ENCODE results near the gene ZNF446. TPM values are rescaled to one million over a fixed set of nuclear protein-coding genes. Genes with fewer than 3 reads are reported as not detected.
A peak's percentile ranks its signal among the peaks of the same experiment; 100 is the strongest.

The ZNF446 gene
- total RNA-seq, 5 donors from 2014 or later (not counting 1 experiment from before 2014, with no cell fraction given), result 12.0 to 20.5 (median 18.9) TPM

DNA sequence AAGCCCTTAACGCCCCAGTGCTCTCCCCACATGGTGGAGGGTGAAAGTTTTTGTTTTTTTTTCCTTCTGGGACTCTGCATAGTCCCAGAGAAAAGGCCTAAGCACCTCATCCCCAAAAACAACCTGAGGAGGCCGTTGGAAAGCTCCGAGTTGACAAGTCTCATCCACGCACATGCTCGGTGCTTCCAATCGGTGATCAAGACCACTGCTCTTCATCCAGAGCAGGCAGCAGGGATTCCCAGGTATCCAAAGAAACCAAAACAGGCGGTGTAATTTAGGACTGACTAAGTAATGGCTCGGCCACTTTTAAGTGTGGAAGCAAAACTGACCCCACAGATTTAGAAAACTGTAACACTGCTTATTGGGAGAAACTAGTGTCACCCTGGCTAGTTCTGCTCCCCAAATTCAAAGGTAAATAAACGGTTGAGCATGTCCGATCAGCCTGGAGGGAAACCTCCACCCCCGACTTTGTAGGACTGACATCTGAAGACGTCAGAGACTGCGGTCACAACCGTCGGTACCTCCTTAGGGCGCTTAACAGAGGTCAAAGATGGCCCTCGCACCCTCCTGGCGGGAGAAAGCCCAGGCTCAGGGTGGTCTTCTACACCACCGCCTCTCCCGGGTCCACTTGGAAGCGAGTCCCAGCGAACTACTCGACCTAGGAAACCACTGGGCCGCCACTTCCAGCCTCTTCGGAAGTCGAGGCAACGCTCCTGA is 997 bp upstream of the ZNF446 start:
- DNase-seq (peak in 2 of 35 experiments; percentile 15 to 48), ATAC-seq (replicated peaks in 1 of 4) (peak in 2 of 4 experiments; percentile 0 to 21)
- Mint-ChIP-seq H3K27ac (peak overlapping the region; percentile 96 to 98), H3K27me3 (no peaks in the 10 kb centered on the region), H3K36me3 (peaks cover 17% of the 10 kb centered on the region), H3K4me3 (peak overlapping the region; percentile 82 to 93 (median 89)), H3K9me3 (no peaks in the 10 kb centered on the region), H3K4me1 (peaks cover 16 to 24% (median 17%) of the 10 kb centered on the region in 3 donors)
- CTCF ChIA-PET, result no interaction called here
- POLR2A ChIA-PET, result interaction anchor here in 1 of 2 donors (0.5 kb wide), 1 partner anchor 374 kb away, joined by 6 read pairs; no protein-coding TSS in a partner anchor
- peak overlapping the region; percentile 97 for H3K27ac ChIP-seq (ENCODE audit: low read length)
- H3K27me3 ChIP-seq (replicated peaks in 1 of 2; ENCODE audit: control insufficient read depth in 2 of 2, extremely low read depth in 1 of 2, insufficient read depth in 2 of 2, low read length in 1 of 2), result no peaks in the 10 kb centered on the region
- H3K4me3 ChIP-seq (ENCODE audit: control insufficient read depth in 1 of 2, extremely low read depth in 1 of 2, low read length in 1 of 2), result peak overlapping the region; percentile 56 to 75
- 26% methylated on average over 23 of the region's 27 CpGs for WGBS (ENCODE audit: insufficient coverage)
- no peaks in the 10 kb centered on the region for H3K9me3 ChIP-seq
- peaks cover 12 to 19% of the 10 kb centered on the region in 2 donors for H3K36me3 ChIP-seq (ENCODE audit: control insufficient read depth in 2 of 2, extremely low read depth in 1 of 2, insufficient read depth in 1 of 2, low read length in 1 of 2)
- H3K4me1 ChIP-seq (ENCODE audit: control insufficient read depth in 1 of 2, extremely low read depth in 1 of 2, insufficient read depth in 2 of 2, low read length in 2 of 2), result peaks cover 0 to 23% of the 10 kb centered on the region in 2 experiments

- Histone ChIP-seq H3K4me3 (ENCODE audit: control insufficient read depth in 1 of 2, extremely low read depth in 1 of 2, low read length in 1 of 2) (peak overlapping the region; percentile 56 to 75), H3K27me3 (replicated peaks in 1 of 2; ENCODE audit: control insufficient read depth in 2 of 2, extremely low read depth in 1 of 2, insufficient read depth in 2 of 2, low read length in 1 of 2) (no peaks in the 10 kb centered on the region), H3K36me3 (ENCODE audit: control insufficient read depth in 2 of 2, extremely low read depth in 1 of 2, insufficient read depth in 1 of 2, low read length in 1 of 2) (peaks cover 18 to 24% of the 10 kb centered on the region in 2 donors), H3K4me1 (ENCODE audit: control insufficient read depth in 1 of 2, extremely low read depth in 1 of 2, insufficient read depth in 2 of 2, low read length in 2 of 2) (peaks cover 0 to 23% of the 10 kb centered on the region in 2 experiments), H3K27ac (ENCODE audit: low read length) (peak overlapping the region; percentile 97), H3K9me3 (no peaks in the 10 kb centered on the region)
- Mint-ChIP-seq H3K27ac (peak overlapping the region; percentile 88 to 91), H3K36me3 (peaks cover 17% of the 10 kb centered on the region), H3K27me3 (no peaks in the 10 kb centered on the region), H3K4me1 (peaks cover 16 to 24% (median 17%) of the 10 kb centered on the region in 3 donors), H3K9me3 (no peaks in the 10 kb centered on the region), H3K4me3 (peak overlapping the region; percentile 82 to 93 (median 89))
- CTCF ChIA-PET, result interaction anchor here in 1 of 2 donors (0.8 kb wide), 1 partner anchor 26 kb away, joined by 3 read pairs; no protein-coding TSS in a partner anchor
- WGBS (ENCODE audit: insufficient coverage), result 10% methylated on average over 26 of the region's 27 CpGs
- ATAC-seq (replicated peaks in 1 of 4), result no peak
- POLR2A ChIA-PET, result no interaction called here
- no peak for DNase-seq
Measured at GRCh38 chr19:58476498-58477015, 405 bp downstream of the ZNF446 start.

DNA sequence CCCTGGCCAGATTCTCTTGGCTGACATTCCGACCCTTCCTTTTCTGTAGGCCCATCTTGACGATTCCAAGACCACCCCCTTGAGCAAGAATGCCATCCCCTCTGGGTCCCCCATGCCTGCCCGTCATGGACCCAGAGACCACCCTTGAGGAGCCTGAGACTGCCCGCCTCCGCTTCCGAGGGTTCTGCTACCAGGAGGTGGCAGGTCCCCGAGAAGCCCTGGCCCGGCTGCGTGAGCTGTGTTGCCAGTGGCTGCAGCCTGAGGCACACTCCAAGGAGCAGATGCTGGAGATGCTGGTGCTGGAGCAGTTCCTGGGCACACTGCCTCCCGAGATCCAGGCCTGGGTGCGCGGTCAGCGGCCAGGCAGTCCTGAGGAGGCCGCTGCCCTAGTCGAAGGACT is 978 bp downstream of the ZNF446 start:
- Histone ChIP-seq H3K9me3 (no peaks in the 10 kb centered on the region), H3K27ac (ENCODE audit: low read length) (peak overlapping the region; percentile 97), H3K4me1 (ENCODE audit: control insufficient read depth in 1 of 2, extremely low read depth in 1 of 2, insufficient read depth in 2 of 2, low read length in 2 of 2) (peaks cover under 1 to 23% of the 10 kb centered on the region in 2 experiments), H3K4me3 (ENCODE audit: control insufficient read depth in 1 of 2, extremely low read depth in 1 of 2, low read length in 1 of 2) (no peak overlapping the region), H3K36me3 (ENCODE audit: control insufficient read depth in 2 of 2, extremely low read depth in 1 of 2, insufficient read depth in 1 of 2, low read length in 1 of 2) (peaks cover 18 to 19% of the 10 kb centered on the region in 2 donors), H3K27me3 (replicated peaks in 1 of 2; ENCODE audit: control insufficient read depth in 2 of 2, extremely low read depth in 1 of 2, insufficient read depth in 2 of 2, low read length in 1 of 2) (no peaks in the 10 kb centered on the region)
- Mint-ChIP-seq H3K36me3 (peaks cover 17% of the 10 kb centered on the region), H3K27ac (peak overlapping the region; percentile 88 to 91), H3K9me3 (no peaks in the 10 kb centered on the region), H3K27me3 (no peaks in the 10 kb centered on the region), H3K4me1 (peaks cover 16 to 24% (median 17%) of the 10 kb centered on the region in 3 donors), H3K4me3 (peak overlapping the region; percentile 82 to 93 (median 89))
- ChIA-PET POLR2A (no interaction called here), CTCF (no interaction called here)
- whole genome bisulfite sequencing (ENCODE audit: insufficient coverage), result 97% methylated on average over 14 of the region's 15 CpGs
- no peak for DNase-seq
- ATAC-seq (replicated peaks in 1 of 4), result no peak

DNA sequence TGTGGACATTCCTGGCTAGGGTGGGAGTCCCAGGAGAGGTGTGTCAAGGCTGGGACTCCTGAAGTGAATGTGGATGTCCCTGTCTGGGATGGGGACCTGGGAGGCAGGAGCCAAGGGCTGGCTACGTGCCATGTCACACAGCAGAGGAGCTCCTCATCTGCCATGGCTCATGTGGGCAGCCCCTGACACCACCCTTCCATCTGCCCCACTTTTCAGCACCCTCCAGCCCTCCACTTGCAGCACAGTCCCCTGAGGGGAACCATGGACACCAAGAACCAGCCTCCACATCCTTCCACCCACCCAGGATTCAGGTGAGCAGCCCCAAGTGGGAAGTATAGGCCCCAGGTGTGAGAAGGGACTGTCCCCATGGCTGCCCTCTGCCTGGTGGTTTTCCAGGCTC is 1.7 kb downstream of the ZNF446 start:
- Mint-ChIP-seq H3K27me3 (no peaks in the 10 kb centered on the region), H3K36me3 (peaks cover 14% of the 10 kb centered on the region), H3K27ac (no peak overlapping the region), H3K9me3 (no peaks in the 10 kb centered on the region), H3K4me3 (peak overlapping the region in 1 of 3 donors; percentile 29), H3K4me1 (peaks cover 16 to 24% (median 17%) of the 10 kb centered on the region in 3 donors)
- Histone ChIP-seq H3K27ac (ENCODE audit: low read length) (no peak overlapping the region), H3K4me3 (ENCODE audit: control insufficient read depth in 1 of 2, extremely low read depth in 1 of 2, low read length in 1 of 2) (no peak overlapping the region), H3K27me3 (replicated peaks in 1 of 2; ENCODE audit: control insufficient read depth in 2 of 2, extremely low read depth in 1 of 2, insufficient read depth in 2 of 2, low read length in 1 of 2) (no peaks in the 10 kb centered on the region), H3K4me1 (ENCODE audit: control insufficient read depth in 1 of 2, extremely low read depth in 1 of 2, insufficient read depth in 2 of 2, low read length in 2 of 2) (peaks cover 3 to 23% of the 10 kb centered on the region in 2 experiments), H3K36me3 (ENCODE audit: control insufficient read depth in 2 of 2, extremely low read depth in 1 of 2, insufficient read depth in 1 of 2, low read length in 1 of 2) (peaks cover 12 to 18% of the 10 kb centered on the region in 2 donors), H3K9me3 (no peaks in the 10 kb centered on the region)
- no peak for ATAC-seq (replicated peaks in 1 of 4)
- DNase-seq, result no peak
- no CpG with 5 or more reads among the region's 1 CpG for WGBS (ENCODE audit: insufficient coverage)
- CTCF ChIA-PET, result no interaction called here
- POLR2A ChIA-PET, result no interaction called here

DNA sequence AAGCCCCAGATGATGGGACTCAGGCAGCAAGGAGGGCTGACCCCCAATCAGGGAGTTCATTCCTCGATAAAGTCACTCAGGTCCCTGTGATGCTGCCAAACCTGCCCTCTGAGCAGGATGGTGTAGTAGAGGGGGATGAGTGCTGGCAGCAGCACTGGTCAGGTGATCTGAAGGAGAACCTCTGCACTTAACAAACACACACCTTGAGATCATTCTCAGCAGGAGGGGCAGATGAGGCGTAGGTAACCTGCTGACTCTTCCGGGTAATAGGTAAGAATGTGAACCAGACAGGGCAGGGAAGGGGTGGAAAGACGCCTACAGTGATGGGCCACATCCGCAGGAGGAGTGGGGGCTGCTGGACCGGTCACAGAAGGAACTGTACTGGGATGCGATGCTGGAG is 3.2 kb downstream of the ZNF446 start:
- no peak overlapping the region for H3K27ac ChIP-seq (ENCODE audit: low read length)
- POLR2A ChIA-PET, result no interaction called here
- H3K36me3 Mint-ChIP-seq, result peaks cover 13% of the 10 kb centered on the region
- no peaks in the 10 kb centered on the region for H3K27me3 Mint-ChIP-seq
- H3K4me3 Mint-ChIP-seq, result no peak overlapping the region
- H3K4me3 ChIP-seq (ENCODE audit: control insufficient read depth in 1 of 2, extremely low read depth in 1 of 2, low read length in 1 of 2), result no peak overlapping the region
- H3K9me3 ChIP-seq, result no peaks in the 10 kb centered on the region
- peaks cover 9 to 15% of the 10 kb centered on the region in 2 donors for H3K36me3 ChIP-seq (ENCODE audit: control insufficient read depth in 2 of 2, extremely low read depth in 1 of 2, insufficient read depth in 1 of 2, low read length in 1 of 2)
- DNase-seq (no peak), ATAC-seq (replicated peaks in 1 of 4) (no peak)
- H3K27me3 ChIP-seq (replicated peaks in 1 of 2; ENCODE audit: control insufficient read depth in 2 of 2, extremely low read depth in 1 of 2, insufficient read depth in 2 of 2, low read length in 1 of 2), result no peaks in the 10 kb centered on the region
- 97% methylated on average over 6 of the region's 7 CpGs for WGBS (ENCODE audit: insufficient coverage)
- H3K4me1 Mint-ChIP-seq, result peaks cover 16 to 20% (median 17%) of the 10 kb centered on the region in 3 donors
- peak overlapping the region in 1 of 2 donors; percentile 48 for H3K27ac Mint-ChIP-seq
- H3K4me1 ChIP-seq (ENCODE audit: control insufficient read depth in 1 of 2, extremely low read depth in 1 of 2, insufficient read depth in 2 of 2, low read length in 2 of 2), result peaks cover 3 to 23% of the 10 kb centered on the region in 2 experiments
- CTCF ChIA-PET, result no interaction called here
- no peaks in the 10 kb centered on the region for H3K9me3 Mint-ChIP-seq

DNA sequence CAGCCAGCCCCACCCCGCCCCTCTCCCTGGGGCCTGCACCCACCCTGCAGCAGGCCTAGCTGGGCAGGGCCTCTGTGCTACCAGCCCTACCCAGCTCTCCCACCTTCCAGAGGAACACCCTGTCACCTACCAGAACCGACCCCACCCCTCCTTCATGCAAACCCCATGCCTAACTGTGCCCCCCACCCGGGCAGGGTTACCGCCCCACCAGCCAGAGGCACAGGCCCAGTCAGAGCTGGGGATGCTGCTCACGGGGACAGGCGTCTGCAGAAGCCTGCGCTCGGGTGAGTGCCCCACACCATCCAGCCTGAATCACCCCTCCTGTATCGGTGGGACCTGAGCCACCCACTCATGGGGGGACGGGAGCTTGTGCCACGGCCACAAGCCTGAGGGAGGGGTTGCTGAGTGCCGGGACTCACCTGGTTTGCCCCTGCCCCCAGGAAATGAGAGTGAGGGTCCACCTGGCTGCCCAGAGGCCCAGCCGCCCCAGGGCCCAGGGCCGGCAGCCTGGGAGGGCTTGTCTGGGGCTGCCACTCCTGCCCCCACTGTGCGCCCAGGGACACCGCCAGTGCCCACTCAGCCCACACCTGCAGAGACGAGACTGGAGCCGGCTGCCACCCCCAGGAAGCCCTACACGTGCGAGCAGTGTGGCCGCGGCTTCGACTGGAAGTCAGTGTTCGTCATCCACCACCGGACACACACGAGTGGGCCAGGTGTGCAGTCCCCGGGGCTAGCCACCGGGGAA is 3.8 kb downstream of the ZNF446 start:
- ChIA-PET POLR2A (no interaction called here), CTCF (no interaction called here)
- WGBS (ENCODE audit: insufficient coverage), result 95% methylated on average over 18 of the region's 28 CpGs
- ATAC-seq (replicated peaks in 1 of 4) (no peak), DNase-seq (no peak)
- Histone ChIP-seq H3K36me3 (ENCODE audit: control insufficient read depth in 2 of 2, extremely low read depth in 1 of 2, insufficient read depth in 1 of 2, low read length in 1 of 2) (peaks cover 9 to 15% of the 10 kb centered on the region in 2 donors), H3K4me1 (ENCODE audit: control insufficient read depth in 1 of 2, extremely low read depth in 1 of 2, insufficient read depth in 2 of 2, low read length in 2 of 2) (peaks cover 3 to 20% of the 10 kb centered on the region in 2 experiments), H3K27me3 (replicated peaks in 1 of 2; ENCODE audit: control insufficient read depth in 2 of 2, extremely low read depth in 1 of 2, insufficient read depth in 2 of 2, low read length in 1 of 2) (no peaks in the 10 kb centered on the region), H3K27ac (ENCODE audit: low read length) (no peak overlapping the region), H3K4me3 (ENCODE audit: control insufficient read depth in 1 of 2, extremely low read depth in 1 of 2, low read length in 1 of 2) (no peak overlapping the region), H3K9me3 (no peaks in the 10 kb centered on the region)
- Mint-ChIP-seq H3K9me3 (no peaks in the 10 kb centered on the region), H3K4me1 (peaks cover 14 to 17% (median 16%) of the 10 kb centered on the region in 3 donors), H3K27me3 (no peaks in the 10 kb centered on the region), H3K4me3 (no peak overlapping the region), H3K27ac (no peak overlapping the region), H3K36me3 (peaks cover 13% of the 10 kb centered on the region)
